GM12878 (cell line): Measurements from ENCODE around the gene SLC24A3.

Source experiments
- BMI1 ChIP-seq: fragments of 450-650 bp; IDR thresholded peaks from 2 replicates; pipeline ENCODE4 v1.6.1; 2016; ENCODE audit warnings: mild to moderate bottlenecking, moderate library complexity, borderline replicate concordance
- EP300 ChIP-seq, 2 experiments: fragments of 150-350 bp in 1 of 2; IDR thresholded peaks; 2 replicates each; pipeline ENCODE4 v1.6.1; 2011 to 2012; ENCODE audit warnings: low read depth in 2 of 2, low read length in 2 of 2, borderline replicate concordance in 1 of 2, improper control_type of control experiment in 1 of 2, inconsistent platforms in 1 of 2; ENCODE audit not compliant: control insufficient read depth in 1 of 2
- FOXK2 ChIP-seq: fragments of 450-650 bp; IDR thresholded peaks from 2 replicates; pipeline ENCODE4 v1.6.1; 2017; ENCODE audit warnings: mild to moderate bottlenecking, moderate library complexity
- GABPA ChIP-seq: IDR thresholded peaks from 2 replicates; pipeline ENCODE4 v1.6.1; 2014; ENCODE audit warnings: antibody characterized with exemption, low read depth, mild to moderate bottlenecking, inconsistent platforms
- HDGF ChIP-seq: fragments of 450-650 bp; IDR thresholded peaks from 2 replicates; pipeline ENCODE4 v1.6.1; 2016; ENCODE audit warnings: antibody characterized with exemption
- IKZF2 ChIP-seq, 2 experiments: fragments of 450-650 bp; IDR thresholded peaks; 2 replicates each; pipeline ENCODE4 v1.6.1; 2017; ENCODE audit warnings: mild to moderate bottlenecking in 2 of 2, moderate library complexity in 2 of 2
- RAD21 ChIP-seq: IDR thresholded peaks from 2 replicates; pipeline ENCODE4 v1.6.1; 2011; ENCODE audit warnings: mild to moderate bottlenecking, low read depth, low read length, moderate library complexity; ENCODE audit not compliant: insufficient read depth
- ZZZ3 ChIP-seq: IDR thresholded peaks from 2 replicates; pipeline ENCODE4 v1.6.1; 2011; ENCODE audit warnings: low read depth; ENCODE audit not compliant: control insufficient read depth, insufficient read length
- TF ChIP-seq, protein P1 (sequence below): IDR thresholded peaks from 2 replicates; pipeline ENCODE4 v1.6.1; 2011; ENCODE audit warnings: borderline replicate concordance, low read depth, mild to moderate bottlenecking, moderate library complexity, low read length; ENCODE audit not compliant: insufficient read depth, poor library complexity, severe bottlenecking
- TF ChIP-seq, protein P2 (sequence below): fragments of 450-650 bp; IDR thresholded peaks from 2 replicates; pipeline ENCODE4 v1.6.1; 2017; ENCODE audit warnings: mild to moderate bottlenecking, moderate library complexity
- TF ChIP-seq, protein P3 (sequence below), 3 experiments: IDR thresholded peaks in 2 of 3; conservative IDR thresholded peaks in 1 of 3; 2 replicates each; pipeline ENCODE4 v1.5.1; 2011; ENCODE audit warnings: low read depth in 3 of 3, low read length in 3 of 3, mild to moderate bottlenecking in 3 of 3, control low read depth in 2 of 3, moderate library complexity in 2 of 3, inconsistent platforms in 1 of 3, mixed read lengths in 1 of 3; ENCODE audit not compliant: control insufficient read depth in 2 of 3, insufficient read depth in 1 of 3; ENCODE audit errors: extremely low read depth in 1 of 3
- TF ChIP-seq, protein P4 (sequence below): IDR thresholded peaks from 2 replicates; pipeline ENCODE4 v1.6.1; 2012; ENCODE audit warnings: low read depth, low read length, improper control_type of control experiment
- TF ChIP-seq, protein P5 (sequence below): fragments of 450-650 bp; IDR thresholded peaks from 2 replicates; pipeline ENCODE4 v1.6.1; 2016; ENCODE audit warnings: mild to moderate bottlenecking
- TF ChIP-seq, protein P6 (sequence below): fragments of 450-650 bp; formaldehyde crosslinking; IDR thresholded peaks from 2 replicates; pipeline ENCODE4 v1.5.0; 2022; ENCODE audit warnings: mild to moderate bottlenecking, missing genetic modification characterization

DNA sequence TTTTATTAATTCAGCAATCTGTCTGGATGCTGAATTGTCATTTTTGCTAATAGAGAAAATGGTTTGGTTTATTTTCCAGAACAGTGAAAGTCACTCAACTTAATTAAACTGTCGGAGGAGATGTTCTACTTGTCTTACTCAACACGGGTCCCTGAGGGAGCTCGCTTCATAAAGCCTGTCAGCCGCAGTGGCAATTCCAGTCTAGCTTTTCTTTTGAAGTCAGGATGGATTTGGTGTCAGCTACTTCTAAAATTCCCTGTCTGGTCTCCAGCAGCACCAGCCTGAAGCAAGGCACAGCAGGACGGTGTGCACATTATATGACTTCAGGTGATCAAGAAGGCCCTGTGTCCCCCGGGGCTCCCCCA is 261.5 kb downstream of the SLC24A3 start:
- TF ChIP-seq IKZF2 (IDR thresholded peaks at IDR 0.05) (no peak), ZZZ3 (no peak), GABPA (no peak), RAD21 (no peak), EP300 (IDR thresholded peaks at IDR 0.05; ENCODE audit: borderline replicate concordance in 1 of 2, control insufficient read depth in 1 of 2, low read depth in 2 of 2, low read length in 2 of 2) (no peak), FOXK2 (no peak), BMI1 (no peak), HDGF (no peak)
- TF ChIP-seq, protein P1, sequence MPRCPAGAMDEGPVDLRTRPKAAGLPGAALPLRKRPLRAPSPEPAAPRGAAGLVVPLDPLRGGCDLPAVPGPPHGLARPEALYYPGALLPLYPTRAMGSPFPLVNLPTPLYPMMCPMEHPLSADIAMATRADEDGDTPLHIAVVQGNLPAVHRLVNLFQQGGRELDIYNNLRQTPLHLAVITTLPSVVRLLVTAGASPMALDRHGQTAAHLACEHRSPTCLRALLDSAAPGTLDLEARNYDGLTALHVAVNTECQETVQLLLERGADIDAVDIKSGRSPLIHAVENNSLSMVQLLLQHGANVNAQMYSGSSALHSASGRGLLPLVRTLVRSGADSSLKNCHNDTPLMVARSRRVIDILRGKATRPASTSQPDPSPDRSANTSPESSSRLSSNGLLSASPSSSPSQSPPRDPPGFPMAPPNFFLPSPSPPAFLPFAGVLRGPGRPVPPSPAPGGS = no peak
- TF ChIP-seq, protein P2, sequence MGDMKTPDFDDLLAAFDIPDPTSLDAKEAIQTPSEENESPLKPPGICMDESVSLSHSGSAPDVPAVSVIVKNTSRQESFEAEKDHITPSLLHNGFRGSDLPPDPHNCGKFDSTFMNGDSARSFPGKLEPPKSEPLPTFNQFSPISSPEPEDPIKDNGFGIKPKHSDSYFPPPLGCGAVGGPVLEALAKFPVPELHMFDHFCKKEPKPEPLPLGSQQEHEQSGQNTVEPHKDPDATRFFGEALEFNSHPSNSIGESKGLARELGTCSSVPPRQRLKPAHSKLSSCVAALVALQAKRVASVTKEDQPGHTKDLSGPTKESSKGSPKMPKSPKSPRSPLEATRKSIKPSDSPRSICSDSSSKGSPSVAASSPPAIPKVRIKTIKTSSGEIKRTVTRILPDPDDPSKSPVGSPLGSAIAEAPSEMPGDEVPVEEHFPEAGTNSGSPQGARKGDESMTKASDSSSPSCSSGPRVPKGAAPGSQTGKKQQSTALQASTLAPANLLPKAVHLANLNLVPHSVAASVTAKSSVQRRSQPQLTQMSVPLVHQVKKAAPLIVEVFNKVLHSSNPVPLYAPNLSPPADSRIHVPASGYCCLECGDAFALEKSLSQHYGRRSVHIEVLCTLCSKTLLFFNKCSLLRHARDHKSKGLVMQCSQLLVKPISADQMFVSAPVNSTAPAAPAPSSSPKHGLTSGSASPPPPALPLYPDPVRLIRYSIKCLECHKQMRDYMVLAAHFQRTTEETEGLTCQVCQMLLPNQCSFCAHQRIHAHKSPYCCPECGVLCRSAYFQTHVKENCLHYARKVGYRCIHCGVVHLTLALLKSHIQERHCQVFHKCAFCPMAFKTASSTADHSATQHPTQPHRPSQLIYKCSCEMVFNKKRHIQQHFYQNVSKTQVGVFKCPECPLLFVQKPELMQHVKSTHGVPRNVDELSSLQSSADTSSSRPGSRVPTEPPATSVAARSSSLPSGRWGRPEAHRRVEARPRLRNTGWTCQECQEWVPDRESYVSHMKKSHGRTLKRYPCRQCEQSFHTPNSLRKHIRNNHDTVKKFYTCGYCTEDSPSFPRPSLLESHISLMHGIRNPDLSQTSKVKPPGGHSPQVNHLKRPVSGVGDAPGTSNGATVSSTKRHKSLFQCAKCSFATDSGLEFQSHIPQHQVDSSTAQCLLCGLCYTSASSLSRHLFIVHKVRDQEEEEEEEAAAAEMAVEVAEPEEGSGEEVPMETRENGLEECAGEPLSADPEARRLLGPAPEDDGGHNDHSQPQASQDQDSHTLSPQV = no peak
- TF ChIP-seq, protein P3, sequence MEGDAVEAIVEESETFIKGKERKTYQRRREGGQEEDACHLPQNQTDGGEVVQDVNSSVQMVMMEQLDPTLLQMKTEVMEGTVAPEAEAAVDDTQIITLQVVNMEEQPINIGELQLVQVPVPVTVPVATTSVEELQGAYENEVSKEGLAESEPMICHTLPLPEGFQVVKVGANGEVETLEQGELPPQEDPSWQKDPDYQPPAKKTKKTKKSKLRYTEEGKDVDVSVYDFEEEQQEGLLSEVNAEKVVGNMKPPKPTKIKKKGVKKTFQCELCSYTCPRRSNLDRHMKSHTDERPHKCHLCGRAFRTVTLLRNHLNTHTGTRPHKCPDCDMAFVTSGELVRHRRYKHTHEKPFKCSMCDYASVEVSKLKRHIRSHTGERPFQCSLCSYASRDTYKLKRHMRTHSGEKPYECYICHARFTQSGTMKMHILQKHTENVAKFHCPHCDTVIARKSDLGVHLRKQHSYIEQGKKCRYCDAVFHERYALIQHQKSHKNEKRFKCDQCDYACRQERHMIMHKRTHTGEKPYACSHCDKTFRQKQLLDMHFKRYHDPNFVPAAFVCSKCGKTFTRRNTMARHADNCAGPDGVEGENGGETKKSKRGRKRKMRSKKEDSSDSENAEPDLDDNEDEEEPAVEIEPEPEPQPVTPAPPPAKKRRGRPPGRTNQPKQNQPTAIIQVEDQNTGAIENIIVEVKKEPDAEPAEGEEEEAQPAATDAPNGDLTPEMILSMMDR (IDR thresholded peaks at IDR 0.05 in 2 of 3, conservative IDR thresholded peaks at IDR 0.05 in 1 of 3; ENCODE audit: control insufficient read depth in 2 of 3, extremely low read depth in 1 of 3, insufficient read depth in 1 of 3, low read depth in 3 of 3, low read length in 3 of 3) = no peak
- TF ChIP-seq, protein P4, sequence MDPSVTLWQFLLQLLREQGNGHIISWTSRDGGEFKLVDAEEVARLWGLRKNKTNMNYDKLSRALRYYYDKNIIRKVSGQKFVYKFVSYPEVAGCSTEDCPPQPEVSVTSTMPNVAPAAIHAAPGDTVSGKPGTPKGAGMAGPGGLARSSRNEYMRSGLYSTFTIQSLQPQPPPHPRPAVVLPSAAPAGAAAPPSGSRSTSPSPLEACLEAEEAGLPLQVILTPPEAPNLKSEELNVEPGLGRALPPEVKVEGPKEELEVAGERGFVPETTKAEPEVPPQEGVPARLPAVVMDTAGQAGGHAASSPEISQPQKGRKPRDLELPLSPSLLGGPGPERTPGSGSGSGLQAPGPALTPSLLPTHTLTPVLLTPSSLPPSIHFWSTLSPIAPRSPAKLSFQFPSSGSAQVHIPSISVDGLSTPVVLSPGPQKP = no peak
- TF ChIP-seq, protein P5, sequence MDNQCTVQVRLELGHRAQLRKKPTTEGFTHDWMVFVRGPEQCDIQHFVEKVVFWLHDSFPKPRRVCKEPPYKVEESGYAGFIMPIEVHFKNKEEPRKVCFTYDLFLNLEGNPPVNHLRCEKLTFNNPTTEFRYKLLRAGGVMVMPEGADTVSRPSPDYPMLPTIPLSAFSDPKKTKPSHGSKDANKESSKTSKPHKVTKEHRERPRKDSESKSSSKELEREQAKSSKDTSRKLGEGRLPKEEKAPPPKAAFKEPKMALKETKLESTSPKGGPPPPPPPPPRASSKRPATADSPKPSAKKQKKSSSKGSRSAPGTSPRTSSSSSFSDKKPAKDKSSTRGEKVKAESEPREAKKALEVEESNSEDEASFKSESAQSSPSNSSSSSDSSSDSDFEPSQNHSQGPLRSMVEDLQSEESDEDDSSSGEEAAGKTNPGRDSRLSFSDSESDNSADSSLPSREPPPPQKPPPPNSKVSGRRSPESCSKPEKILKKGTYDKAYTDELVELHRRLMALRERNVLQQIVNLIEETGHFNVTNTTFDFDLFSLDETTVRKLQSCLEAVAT = no peak
- TF ChIP-seq, protein P6, sequence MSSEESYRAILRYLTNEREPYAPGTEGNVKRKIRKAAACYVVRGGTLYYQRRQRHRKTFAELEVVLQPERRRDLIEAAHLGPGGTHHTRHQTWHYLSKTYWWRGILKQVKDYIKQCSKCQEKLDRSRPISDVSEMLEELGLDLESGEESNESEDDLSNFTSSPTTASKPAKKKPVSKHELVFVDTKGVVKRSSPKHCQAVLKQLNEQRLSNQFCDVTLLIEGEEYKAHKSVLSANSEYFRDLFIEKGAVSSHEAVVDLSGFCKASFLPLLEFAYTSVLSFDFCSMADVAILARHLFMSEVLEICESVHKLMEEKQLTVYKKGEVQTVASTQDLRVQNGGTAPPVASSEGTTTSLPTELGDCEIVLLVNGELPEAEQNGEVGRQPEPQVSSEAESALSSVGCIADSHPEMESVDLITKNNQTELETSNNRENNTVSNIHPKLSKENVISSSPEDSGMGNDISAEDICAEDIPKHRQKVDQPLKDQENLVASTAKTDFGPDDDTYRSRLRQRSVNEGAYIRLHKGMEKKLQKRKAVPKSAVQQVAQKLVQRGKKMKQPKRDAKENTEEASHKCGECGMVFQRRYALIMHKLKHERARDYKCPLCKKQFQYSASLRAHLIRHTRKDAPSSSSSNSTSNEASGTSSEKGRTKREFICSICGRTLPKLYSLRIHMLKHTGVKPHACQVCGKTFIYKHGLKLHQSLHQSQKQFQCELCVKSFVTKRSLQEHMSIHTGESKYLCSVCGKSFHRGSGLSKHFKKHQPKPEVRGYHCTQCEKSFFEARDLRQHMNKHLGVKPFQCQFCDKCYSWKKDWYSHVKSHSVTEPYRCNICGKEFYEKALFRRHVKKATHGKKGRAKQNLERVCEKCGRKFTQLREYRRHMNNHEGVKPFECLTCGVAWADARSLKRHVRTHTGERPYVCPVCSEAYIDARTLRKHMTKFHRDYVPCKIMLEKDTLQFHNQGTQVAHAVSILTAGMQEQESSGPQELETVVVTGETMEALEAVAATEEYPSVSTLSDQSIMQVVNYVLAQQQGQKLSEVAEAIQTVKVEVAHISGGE (CRISPR knock-in tag) = no peak
